ENCODE data around the gene RPEL1. TPM values are rescaled to one million over a fixed set of nuclear protein-coding genes. Genes with fewer than 3 reads are reported as not detected.
"Not testable (repeated sequence)": the region's sequence is repeated elsewhere in the genome, so short reads cannot be mapped to it uniquely, and the experiment has no call there.

RPEL1 gene
- total RNA-seq, 1 experiment from 2014 or later = 0.10 TPM

DNA sequence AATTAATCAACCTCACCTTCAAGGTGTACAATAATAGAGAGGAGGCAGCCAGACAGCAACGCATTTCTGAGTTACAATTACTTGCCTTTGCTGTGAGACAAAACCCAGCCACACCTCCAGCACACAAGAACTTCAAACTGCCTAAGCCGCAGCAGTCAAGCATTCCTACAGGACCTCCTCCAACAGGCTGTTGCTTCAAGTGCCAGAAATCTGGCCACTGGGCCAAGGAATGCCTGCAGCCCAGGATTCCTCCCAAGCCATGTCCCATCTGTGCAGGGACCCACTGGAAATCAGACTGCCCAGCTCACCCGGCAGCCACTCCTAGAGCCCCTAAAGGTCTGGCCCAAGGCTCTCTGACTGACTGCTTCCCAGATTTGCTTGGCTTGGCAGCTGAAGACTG is 38.0 kb upstream of the RPEL1 start:
- BruUV-seq (replicated peaks); RAD21 ChIA-PET (ENCODE audit: low non-redundant PET in 1 of 2, low total read pairs in 2 of 2, uncharacterized antibody in 2 of 2, unreplicated experiment in 2 of 2); ATAC-seq: not testable (repeated sequence)

DNA sequence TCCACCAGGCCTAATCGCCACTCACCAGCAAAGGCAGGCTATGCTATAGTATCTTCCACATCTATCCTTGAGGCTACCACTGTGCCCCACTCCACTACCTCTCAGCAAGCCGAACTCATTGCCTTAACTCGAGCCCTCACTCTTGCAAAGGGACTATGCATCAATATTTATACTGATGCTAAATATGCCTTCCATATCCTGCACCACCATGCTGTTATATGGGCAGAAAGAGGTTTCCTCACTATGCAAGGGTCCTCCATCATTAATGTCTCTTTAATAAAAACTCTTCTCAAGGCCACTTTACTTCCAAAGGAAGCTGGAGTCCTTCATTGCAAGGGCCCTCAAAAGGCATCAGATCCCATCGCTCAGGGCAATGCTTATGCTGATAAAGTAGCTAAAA is 35.4 kb upstream of the RPEL1 start:
- CTCF ChIA-PET; BruUV-seq (replicated peaks): not testable (repeated sequence)
- peak; percentile 96 for TF ChIP-seq CBX3 (IDR thresholded peaks at IDR 0.05; ENCODE audit: low read depth)

More for the DNA sequence above, 38.0 kb upstream of the RPEL1 start:
- H3K27ac ChIP-seq (ENCODE audit: low read depth, low read length); H3K9me2 ChIP-seq (ENCODE audit: insufficient read depth); H3K36me3 ChIP-seq (ENCODE audit: control insufficient read depth in 1 of 2, insufficient read depth in 2 of 2, low read length in 2 of 2); H3K9ac ChIP-seq (ENCODE audit: low read length); DNase-seq (ENCODE audit: low read depth, low spot score); H3K79me2 ChIP-seq (ENCODE audit: insufficient read depth, low read length); H3K4me3 ChIP-seq (replicated peaks in 1 of 2; ENCODE audit: low read depth in 1 of 2, low read length in 2 of 2); H3K27me3 ChIP-seq (ENCODE audit: insufficient read depth, low read length); CTCF ChIA-PET; H4K20me1 ChIP-seq (ENCODE audit: insufficient read depth); POLR2A ChIA-PET; H3K4me1 ChIP-seq (ENCODE audit: control insufficient read depth in 1 of 2, insufficient read depth in 2 of 2, low read length in 2 of 2); H2AFZ ChIP-seq (ENCODE audit: low read depth, low read length, poor library complexity, severe bottlenecking); intact Hi-C loops (cut with micrococcal nuclease); H3K4me2 ChIP-seq (ENCODE audit: low read length): not testable (repeated sequence)
- peaks cover 3 to 14% of the 10 kb centered on the region in 2 experiments; a peak in 2 of 4 replicates for H3K9me3 ChIP-seq (ENCODE audit: control insufficient read depth in 1 of 2, insufficient read depth in 1 of 2, low read depth in 1 of 2, low read length in 2 of 2)

DNA sequence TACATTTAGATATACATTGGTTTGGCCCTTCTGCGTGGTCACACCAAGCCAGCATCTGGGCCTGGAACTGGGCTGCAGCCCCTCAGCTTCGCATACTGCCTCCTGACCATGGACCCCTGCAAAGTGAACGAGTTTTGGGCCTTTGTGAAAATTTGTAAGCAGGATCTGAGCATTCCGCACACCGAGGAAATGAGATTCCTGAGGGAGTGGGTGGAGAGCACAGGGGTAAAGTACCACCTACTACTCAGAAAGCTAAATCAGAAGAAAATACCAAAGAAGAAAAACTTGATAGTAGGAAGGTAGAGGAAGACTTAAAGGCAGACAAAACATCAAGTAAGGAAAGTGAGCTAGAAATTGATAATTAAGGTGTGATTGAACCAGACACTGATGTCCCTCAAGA is 30.1 kb upstream of the RPEL1 start:
- TF ChIP-seq EZH2phosphoT487 (IDR thresholded peaks at IDR 0.05; ENCODE audit: borderline replicate concordance) (no peak), POLR2AphosphoS5 (IDR thresholded peaks at IDR 0.05; ENCODE audit: low read depth, low read length) (no peak), JUND (IDR thresholded peaks at IDR 0.05) (no peak), EGR1 (IDR thresholded peaks at IDR 0.05; ENCODE audit: low read depth) (no peak), CEBPB (IDR thresholded peaks at IDR 0.05; ENCODE audit: low read depth) (no peak), SIN3A (IDR thresholded peaks at IDR 0.05; ENCODE audit: low read depth) (no peak), SP1 (IDR thresholded peaks at IDR 0.05; ENCODE audit: low read depth) (no peak), FOSL1 (IDR thresholded peaks at IDR 0.05; ENCODE audit: low read depth) (no peak), TCF7L2 (IDR thresholded peaks at IDR 0.05; ENCODE audit: borderline replicate concordance, extremely low read depth, insufficient read depth, insufficient read length) (no peak), SRF (IDR thresholded peaks at IDR 0.05; ENCODE audit: low read depth) (no peak), POLR2A (IDR thresholded peaks at IDR 0.05; ENCODE audit: borderline replicate concordance, extremely low read depth, insufficient read depth, insufficient read length) (no peak)
- TF ChIP-seq, protein P1, sequence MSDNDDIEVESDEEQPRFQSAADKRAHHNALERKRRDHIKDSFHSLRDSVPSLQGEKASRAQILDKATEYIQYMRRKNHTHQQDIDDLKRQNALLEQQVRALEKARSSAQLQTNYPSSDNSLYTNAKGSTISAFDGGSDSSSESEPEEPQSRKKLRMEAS (IDR thresholded peaks at IDR 0.05) = no peak
- TF ChIP-seq, protein P2, sequence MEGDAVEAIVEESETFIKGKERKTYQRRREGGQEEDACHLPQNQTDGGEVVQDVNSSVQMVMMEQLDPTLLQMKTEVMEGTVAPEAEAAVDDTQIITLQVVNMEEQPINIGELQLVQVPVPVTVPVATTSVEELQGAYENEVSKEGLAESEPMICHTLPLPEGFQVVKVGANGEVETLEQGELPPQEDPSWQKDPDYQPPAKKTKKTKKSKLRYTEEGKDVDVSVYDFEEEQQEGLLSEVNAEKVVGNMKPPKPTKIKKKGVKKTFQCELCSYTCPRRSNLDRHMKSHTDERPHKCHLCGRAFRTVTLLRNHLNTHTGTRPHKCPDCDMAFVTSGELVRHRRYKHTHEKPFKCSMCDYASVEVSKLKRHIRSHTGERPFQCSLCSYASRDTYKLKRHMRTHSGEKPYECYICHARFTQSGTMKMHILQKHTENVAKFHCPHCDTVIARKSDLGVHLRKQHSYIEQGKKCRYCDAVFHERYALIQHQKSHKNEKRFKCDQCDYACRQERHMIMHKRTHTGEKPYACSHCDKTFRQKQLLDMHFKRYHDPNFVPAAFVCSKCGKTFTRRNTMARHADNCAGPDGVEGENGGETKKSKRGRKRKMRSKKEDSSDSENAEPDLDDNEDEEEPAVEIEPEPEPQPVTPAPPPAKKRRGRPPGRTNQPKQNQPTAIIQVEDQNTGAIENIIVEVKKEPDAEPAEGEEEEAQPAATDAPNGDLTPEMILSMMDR (IDR thresholded peaks at IDR 0.05 in 2 of 3, conservative IDR thresholded peaks at IDR 0.05 in 1 of 3; ENCODE audit: borderline replicate concordance in 1 of 3, insufficient read depth in 1 of 3, low read depth in 2 of 3, low read length in 2 of 3) = no peak
- H2AFZ ChIP-seq (ENCODE audit: low read depth, low read length, poor library complexity, severe bottlenecking) = no peak overlapping the region
- no peaks in the 10 kb centered on the region for H3K27me3 ChIP-seq (ENCODE audit: insufficient read depth, low read length)
- H3K4me3 ChIP-seq (replicated peaks in 1 of 2; ENCODE audit: low read depth in 1 of 2, low read length in 2 of 2) = no peak overlapping the region
- H3K36me3 ChIP-seq (ENCODE audit: control insufficient read depth in 1 of 2, insufficient read depth in 2 of 2, low read length in 2 of 2) = no peaks in the 10 kb centered on the region
- H3K4me2 ChIP-seq (ENCODE audit: low read length) = no peak overlapping the region
- no peaks in the 10 kb centered on the region for H3K9me2 ChIP-seq (ENCODE audit: insufficient read depth)
- peaks cover 0 to 10% of the 10 kb centered on the region in 2 experiments; a peak in 1 of 4 replicates for H3K9me3 ChIP-seq (ENCODE audit: control insufficient read depth in 1 of 2, insufficient read depth in 1 of 2, low read depth in 1 of 2, low read length in 2 of 2)
- intact Hi-C loops (cut with micrococcal nuclease) = no loop called here
- POLR2A ChIA-PET = interaction anchor here (1.3 kb wide), 1 partner anchor 16 kb away, joined by 3 read pairs; no protein-coding TSS in a partner anchor
- RAD21 ChIA-PET (ENCODE audit: low non-redundant PET in 1 of 2, low total read pairs in 2 of 2, uncharacterized antibody in 2 of 2, unreplicated experiment in 2 of 2) = no interaction called here
- no peaks in the 10 kb centered on the region for H3K4me1 ChIP-seq (ENCODE audit: control insufficient read depth in 1 of 2, insufficient read depth in 2 of 2, low read length in 2 of 2)
- CTCF ChIA-PET = no interaction called here
- BruUV-seq (replicated peaks) = no TSS peak
- H4K20me1 ChIP-seq (ENCODE audit: insufficient read depth) = no peaks in the 10 kb centered on the region
- ATAC-seq (no peak), DNase-seq (ENCODE audit: low read depth, low spot score) (no peak)
- no peak overlapping the region for H3K27ac ChIP-seq (ENCODE audit: low read depth, low read length)
- no peak overlapping the region for H3K9ac ChIP-seq (ENCODE audit: low read length)
- H3K79me2 ChIP-seq (ENCODE audit: insufficient read depth, low read length) = no peaks in the 10 kb centered on the region

More for the DNA sequence above, 35.4 kb upstream of the RPEL1 start:
- RAD21 ChIA-PET (ENCODE audit: low non-redundant PET in 1 of 2, low total read pairs in 2 of 2, uncharacterized antibody in 2 of 2, unreplicated experiment in 2 of 2); H3K4me1 ChIP-seq (ENCODE audit: control insufficient read depth in 1 of 2, insufficient read depth in 2 of 2, low read length in 2 of 2); H3K79me2 ChIP-seq (ENCODE audit: insufficient read depth, low read length); H3K27ac ChIP-seq (ENCODE audit: low read depth, low read length); H3K9ac ChIP-seq (ENCODE audit: low read length); POLR2A ChIA-PET; intact Hi-C loops (cut with micrococcal nuclease); DNase-seq (ENCODE audit: low read depth, low spot score); H3K4me3 ChIP-seq (replicated peaks in 1 of 2; ENCODE audit: low read depth in 1 of 2, low read length in 2 of 2); H3K4me2 ChIP-seq (ENCODE audit: low read length); ATAC-seq; H3K9me2 ChIP-seq (ENCODE audit: insufficient read depth); H4K20me1 ChIP-seq (ENCODE audit: insufficient read depth); H3K36me3 ChIP-seq (ENCODE audit: control insufficient read depth in 1 of 2, insufficient read depth in 2 of 2, low read length in 2 of 2); H3K27me3 ChIP-seq (ENCODE audit: insufficient read depth, low read length); H2AFZ ChIP-seq (ENCODE audit: low read depth, low read length, poor library complexity, severe bottlenecking): not testable (repeated sequence)
- peaks cover 3 to 20% of the 10 kb centered on the region in 2 experiments; a peak in 2 of 4 replicates for H3K9me3 ChIP-seq (ENCODE audit: control insufficient read depth in 1 of 2, insufficient read depth in 1 of 2, low read depth in 1 of 2, low read length in 2 of 2)

Measured in HCT116 (cell line).